A549 (cell line): ENCODE data around the gene NTN1. TPM values are rescaled to one million over a fixed set of nuclear protein-coding genes. Genes with fewer than 3 reads are reported as not detected.

ENCODE experiments used
- ATAC-seq, 2 experiments: fragments of 200-7000 bp in 1 of 2; fragments of >200 bp in 1 of 2; cut with Nextera tagmentation in 1 of 2; cut with Tn5 transposase in 1 of 2; 3 replicates each; pipeline versions ENCODE4 v1.8.0 to v1.9.1; 2018 to 2020; ENCODE audit warnings: mild to moderate bottlenecking in 1 of 2, moderate library complexity in 1 of 2
- CTCF ChIA-PET: fragments of 300-600 bp; sonication (Branson Sonifier 250); formaldehyde crosslinking; extraction: SDS; loops from one replicate; lab custom pipeline; 2021; ENCODE audit warnings: antibody characterized with exemption, inconsistent platforms; lab: Yijun Ruan, JAX
- POLR2A ChIA-PET: fragments of 350-600 bp; formaldehyde crosslinking; extraction: SDS; loops from one replicate; lab custom pipeline; 2021; ENCODE audit warnings: antibody characterized with exemption, inconsistent platforms; lab: Yijun Ruan, JAX
- DNase-seq, 2 experiments: peaks; one replicate each; pipeline versions ENCODE4 v3.0.0 to v3.0.0-alpha.2; 2011 to 2016; ENCODE audit warnings: low read depth in 1 of 2, low spot score in 1 of 2
- FAIRE-seq: peaks from 2 replicates; lab custom pipeline; 2011; peaks lifted over from hg19 to GRCh38; lab: Jason Lieb, UNC
- H3K27ac ChIP-seq, 2 experiments: fragments of >200 bp; sonication (Bioruptor Twin); formaldehyde crosslinking; 3 replicates each; pipeline ENCODE4 v1.5.1; 2016 to 2017
- H3K4me1 ChIP-seq: fragments of >200 bp; sonication (Bioruptor Twin); formaldehyde crosslinking; 3 replicates; pipeline ENCODE4 v1.6.1; 2016
- H3K4me2 ChIP-seq: fragments of >200 bp; sonication (Bioruptor Twin); formaldehyde crosslinking; 3 replicates; pipeline ENCODE4 v1.6.1; 2016
- H3K4me3 ChIP-seq: fragments of >200 bp; sonication (Bioruptor Twin); formaldehyde crosslinking; 3 replicates; pipeline ENCODE4 v1.5.1; 2016
- H3K9me3 ChIP-seq: fragments of >200 bp; sonication (Bioruptor Twin); formaldehyde crosslinking; 3 replicates; pipeline ENCODE4 v1.6.1; 2016
- BHLHE40 ChIP-seq: IDR thresholded peaks from 2 replicates; pipeline ENCODE4 v1.6.1; 2012; ENCODE audit warnings: low read depth, low read length, inconsistent platforms
- EHMT2 ChIP-seq: fragments of 200-600 bp; sonication (generic); IDR thresholded peaks from 2 replicates; pipeline ENCODE4 v1.6.1; 2016; ENCODE audit warnings: antibody characterized with exemption, low read depth, mild to moderate bottlenecking, moderate library complexity
- FOSB ChIP-seq: fragments of 250-450 bp; sonication (Bioruptor Pico); IDR thresholded peaks from 2 replicates; pipeline ENCODE4 v1.5.0; 2020; ENCODE audit warnings: mild to moderate bottlenecking, moderate library complexity
- FOSL2 ChIP-seq, 2 experiments: fragments of 450-650 bp in 1 of 2; fragments of >200 bp in 1 of 2; sonication (Bioruptor Twin) in 1 of 2; formaldehyde crosslinking; IDR thresholded peaks; 2 replicates each; pipeline versions ENCODE4 v1.5.0 to v1.6.1; 2016 to 2020; ENCODE audit warnings: mild to moderate bottlenecking in 1 of 2, moderate library complexity in 1 of 2
- HDAC2 ChIP-seq: fragments of 200-600 bp; sonication (generic); IDR thresholded peaks from 2 replicates; pipeline ENCODE4 v1.6.1; 2016
- HOXA7 ChIP-seq: fragments of 250-450 bp; sonication (Bioruptor Pico); IDR thresholded peaks from 2 replicates; pipeline ENCODE4 v1.5.0; 2020; ENCODE audit warnings: mild to moderate bottlenecking, moderate library complexity
- KDM5A ChIP-seq: fragments of 200-600 bp; sonication (generic); IDR thresholded peaks from 2 replicates; pipeline ENCODE4 v1.6.1; 2016; ENCODE audit warnings: antibody characterized with exemption, mild to moderate bottlenecking
- MAFK ChIP-seq: fragments of 450-650 bp; IDR thresholded peaks from 2 replicates; pipeline ENCODE4 v1.6.1; 2014; ENCODE audit not compliant: partially characterized antibody
- MAX ChIP-seq: IDR thresholded peaks from 2 replicates; pipeline ENCODE4 v1.6.1; 2012
- MAZ ChIP-seq: fragments of 150-350 bp; IDR thresholded peaks from 2 replicates; pipeline ENCODE4 v1.6.1; 2014; ENCODE audit warnings: antibody characterized with exemption, low read depth, low read length, borderline replicate concordance
- MYC ChIP-seq: IDR thresholded peaks from 2 replicates; pipeline ENCODE4 v1.6.1; 2012; ENCODE audit warnings: mild to moderate bottlenecking, inconsistent platforms, low read length, improper control_type of control experiment, borderline replicate concordance
- NFE2L2 ChIP-seq: fragments of 150-350 bp; conservative IDR thresholded peaks from 2 replicates; pipeline ENCODE4 v1.6.1; 2014; ENCODE audit warnings: low read length
- NPAS2 ChIP-seq: fragments of 250-450 bp; sonication (Bioruptor Pico); IDR thresholded peaks from 2 replicates; pipeline ENCODE4 v1.8.0; 2022; ENCODE audit warnings: mild to moderate bottlenecking, moderate library complexity, borderline replicate concordance
- PHF8 ChIP-seq: fragments of 200-600 bp; sonication (generic); IDR thresholded peaks from 2 replicates; pipeline ENCODE4 v1.6.1; 2016; ENCODE audit warnings: low read depth, mild to moderate bottlenecking, antibody characterized with exemption, moderate library complexity, borderline replicate concordance
- RAD21 ChIP-seq, 2 experiments: fragments of >200 bp in 1 of 2; sonication (Bioruptor Twin) in 1 of 2; formaldehyde crosslinking in 1 of 2; IDR thresholded peaks in 1 of 2; conservative IDR thresholded peaks in 1 of 2; 2 replicates in 1 of 2; 3 replicates in 1 of 2; pipeline ENCODE4 v1.6.1; 2012 to 2018; ENCODE audit warnings: inconsistent platforms in 1 of 2
- RNF2 ChIP-seq: fragments of 200-600 bp; sonication (generic); IDR thresholded peaks from 2 replicates; pipeline ENCODE4 v1.6.1; 2016; ENCODE audit warnings: low read depth, mild to moderate bottlenecking, antibody characterized with exemption, moderate library complexity, borderline replicate concordance
- SMC3 ChIP-seq: fragments of >200 bp; sonication (Bioruptor Twin); formaldehyde crosslinking; IDR thresholded peaks from 3 replicates; pipeline ENCODE4 v1.6.1; 2018; ENCODE audit warnings: inconsistent platforms
- TFCP2L1 ChIP-seq: fragments of 250-450 bp; sonication (Bioruptor Pico); IDR thresholded peaks from 2 replicates; pipeline ENCODE4 v1.5.0; 2021; ENCODE audit warnings: mild to moderate bottlenecking
- TP53 ChIP-seq: fragments of 250-450 bp; sonication (Bioruptor Pico); IDR thresholded peaks from 2 replicates; pipeline ENCODE4 v1.5.0; 2021; ENCODE audit warnings: mild to moderate bottlenecking, moderate library complexity
- ZSCAN20 ChIP-seq: fragments of 250-450 bp; sonication (Bioruptor Pico); IDR thresholded peaks from 2 replicates; pipeline ENCODE4 v1.8.0; 2022; ENCODE audit warnings: mild to moderate bottlenecking, moderate library complexity
- WGBS: methylation state at CpG from one replicate; pipeline ENCODE4 v1.1.6; 2017; ENCODE audit errors: missing lambda C conversion rate; 5-methylcytosine and 5-hydroxymethylcytosine counted together
- polyA plus RNA-seq, 4 experiments: library from polyadenylated mRNA; depleted of rRNA in 3 of 4; stranded (reverse); fragments of >200 nt; fragmentation: RNase III in 1 of 4; extraction: RNeasy Plus Mini Kit Qiagen cat#74134 plus additional on column Dnase treatment in 1 of 4; gene quantifications; 2 replicates in 3 of 4; 3 replicates in 1 of 4; pipeline ENCODE4 v1.2.3, GENCODE V29; 2011 to 2017
- TF ChIP-seq, protein P1 (sequence below): fragments of 450-650 bp; IDR thresholded peaks from 2 replicates; pipeline ENCODE4 v1.6.1; 2014; ENCODE audit warnings: antibody characterized with exemption
- TF ChIP-seq, protein P2 (sequence below): IDR thresholded peaks from 2 replicates; pipeline ENCODE4 v1.6.1; 2012; ENCODE audit warnings: low read depth, borderline replicate concordance

The NTN1 gene
- polyA plus RNA-seq, 2 of the 4 experiments (the other 2 are of a cell fraction), result 0.12 to 0.13 TPM

GRCh38 chr17:9219631-9220397, 198.5 kb downstream of the NTN1 start:
- no peak for TF ChIP-seq RAD21 (conservative IDR thresholded peaks at IDR 0.05 in 1 of 2, IDR thresholded peaks at IDR 0.05 in 1 of 2)
- no peak for TF ChIP-seq FOSB (CRISPR knock-in tag)
- peaks cover 17% of the 10 kb centered on the region for H3K9me3 ChIP-seq
- no peak overlapping the region for H3K4me3 ChIP-seq
- 72% methylated on average over 12 of the region's 13 CpGs for WGBS
- ChIA-PET POLR2A (no interaction called here), CTCF (interaction anchor here (0.6 kb wide), 1 partner anchor 207 kb away, joined by 3 read pairs; no protein-coding TSS in a partner anchor)
- no peak overlapping the region for H3K27ac ChIP-seq
- H3K4me2 ChIP-seq, result no peak overlapping the region
- DNase-seq (no peak), FAIRE-seq (no peak), ATAC-seq (no peak)
- H3K4me1 ChIP-seq, result peaks cover 11% of the 10 kb centered on the region; the same call in 2 of the 3 replicates

DNA sequence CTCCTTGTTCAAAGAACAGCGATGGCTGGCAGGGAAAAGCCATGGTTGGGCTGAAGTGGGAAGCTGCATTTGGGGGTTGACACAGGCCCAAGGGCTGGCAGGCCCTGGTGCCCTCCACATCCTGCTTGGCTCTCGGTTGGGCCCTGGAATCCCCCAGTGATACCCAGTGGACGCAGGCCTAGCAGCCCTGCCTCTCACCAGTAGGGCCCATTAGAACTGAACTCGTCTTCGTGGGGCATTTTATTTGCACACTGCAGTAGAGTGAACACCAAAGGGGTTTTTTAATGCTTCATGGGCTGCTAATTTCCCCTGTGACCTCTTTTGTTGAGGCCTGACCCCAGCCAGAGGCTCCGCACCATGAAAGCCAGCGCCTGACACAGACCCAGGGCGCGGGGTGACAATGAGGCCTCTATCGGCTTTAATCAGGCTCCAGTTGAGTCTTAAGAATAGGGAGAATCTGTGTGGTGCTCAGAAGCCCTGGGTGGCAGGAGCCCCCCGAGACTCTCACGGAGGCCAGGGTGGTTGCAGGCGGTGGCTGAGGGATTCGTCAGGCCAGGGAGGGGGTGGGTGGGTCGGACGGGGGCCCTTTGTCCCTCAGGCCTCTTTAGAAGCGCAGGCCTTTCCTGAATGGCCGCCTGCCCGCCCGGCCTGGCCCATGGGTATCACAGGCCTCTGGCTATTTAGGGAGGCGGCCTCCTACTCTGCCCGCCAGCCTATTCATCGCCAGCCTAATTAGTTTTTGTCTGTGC, 199.3 kb downstream of the NTN1 start:
- Histone ChIP-seq H3K27ac (no peak overlapping the region), H3K9me3 (peaks cover 11% of the 10 kb centered on the region), H3K4me2 (no peak overlapping the region), H3K4me1 (peaks cover 11% of the 10 kb centered on the region; the same call in 2 of the 3 replicates), H3K4me3 (no peak overlapping the region)
- FAIRE-seq, result no peak
- DNase-seq, result no peak
- TF ChIP-seq MAFK (no peak), HOXA7 (CRISPR knock-in tag) (no peak), HDAC2 (no peak), SMC3 (no peak), MYC (no peak), TP53 (CRISPR knock-in tag) (no peak), RAD21 (conservative IDR thresholded peaks at IDR 0.05 in 1 of 2, IDR thresholded peaks at IDR 0.05 in 1 of 2) (no peak), ZSCAN20 (no peak), FOSL2 (IDR thresholded peaks at IDR 0.05) (no peak), FOSL2 (CRISPR knock-in tag; IDR thresholded peaks at IDR 0.05) (no peak), MAZ (no peak), NFE2L2 (no peak), EHMT2 (no peak), RNF2 (no peak)
- TF ChIP-seq, protein P1, sequence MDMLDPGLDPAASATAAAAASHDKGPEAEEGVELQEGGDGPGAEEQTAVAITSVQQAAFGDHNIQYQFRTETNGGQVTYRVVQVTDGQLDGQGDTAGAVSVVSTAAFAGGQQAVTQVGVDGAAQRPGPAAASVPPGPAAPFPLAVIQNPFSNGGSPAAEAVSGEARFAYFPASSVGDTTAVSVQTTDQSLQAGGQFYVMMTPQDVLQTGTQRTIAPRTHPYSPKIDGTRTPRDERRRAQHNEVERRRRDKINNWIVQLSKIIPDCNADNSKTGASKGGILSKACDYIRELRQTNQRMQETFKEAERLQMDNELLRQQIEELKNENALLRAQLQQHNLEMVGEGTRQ, result no peak
- no peak for ATAC-seq
- ChIA-PET POLR2A (interaction anchor here (0.6 kb wide), 1 partner anchor 38 kb away, joined by 3 read pairs; no protein-coding TSS in a partner anchor), CTCF (interaction anchor here (0.6 kb wide), 1 partner anchor 206 kb away, joined by 3 read pairs; no protein-coding TSS in a partner anchor)
- 87% methylated on average over 17 of the region's 23 CpGs for WGBS

DNA sequence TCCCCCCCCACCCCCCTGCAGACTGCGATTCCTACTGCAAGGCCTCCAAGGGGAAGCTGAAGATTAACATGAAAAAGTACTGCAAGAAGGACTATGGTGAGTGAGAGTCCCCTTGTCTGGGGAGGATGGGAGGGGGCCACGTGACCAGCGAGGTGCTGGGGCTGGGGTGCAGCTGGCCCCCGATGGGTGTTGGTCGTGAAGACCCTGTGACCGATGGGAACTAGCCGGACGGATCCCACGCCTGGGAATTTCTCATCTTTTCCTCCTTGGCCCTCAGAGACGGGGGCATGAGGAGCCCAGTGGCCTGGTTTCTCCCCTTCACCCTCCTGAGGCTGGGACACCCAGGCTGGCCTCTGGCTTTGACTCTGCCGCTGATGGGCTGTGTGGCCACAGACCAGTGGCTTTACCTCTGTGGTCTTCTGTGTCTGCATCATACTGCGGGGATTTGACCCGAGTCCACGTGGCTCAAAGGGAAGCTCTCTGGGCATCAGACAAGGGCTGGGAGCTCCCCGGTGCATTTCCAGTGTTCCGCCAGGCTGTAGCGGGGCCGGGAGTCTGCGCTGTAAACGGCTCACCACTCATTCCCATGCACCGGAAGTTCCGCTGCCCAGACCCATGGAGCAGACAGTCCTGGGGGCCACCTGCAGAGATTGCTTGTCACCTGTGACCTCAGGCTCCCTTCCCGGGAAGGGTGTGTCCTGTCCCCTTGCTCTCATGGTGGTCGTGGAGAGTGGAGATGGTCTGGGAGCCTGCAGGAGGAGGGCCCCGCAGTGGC, 200.0 kb downstream of the NTN1 start:
- FAIRE-seq, result no peak
- 74% methylated on average over 24 of the region's 25 CpGs for WGBS
- ATAC-seq, result no peak

More for the DNA sequence above, 200.0 kb downstream of the NTN1 start:
- no peak overlapping the region for H3K27ac ChIP-seq
- no peak overlapping the region for H3K4me2 ChIP-seq
- ChIA-PET POLR2A (interaction anchor here (0.6 kb wide), 1 partner anchor 37 kb away, joined by 3 read pairs; no protein-coding TSS in a partner anchor), CTCF (no interaction called here)
- peaks cover 11% of the 10 kb centered on the region; the same call in 2 of the 3 replicates for H3K4me1 ChIP-seq
- no peak overlapping the region for H3K4me3 ChIP-seq
- no peak for DNase-seq
- no peak for TF ChIP-seq PHF8
- TF ChIP-seq EHMT2, result no peak
- no peak for TF ChIP-seq NPAS2 (CRISPR knock-in tag)
- no peak for TF ChIP-seq NFE2L2
- no peak for TF ChIP-seq MAX
- TF ChIP-seq KDM5A, result no peak
- TF ChIP-seq, protein P2, sequence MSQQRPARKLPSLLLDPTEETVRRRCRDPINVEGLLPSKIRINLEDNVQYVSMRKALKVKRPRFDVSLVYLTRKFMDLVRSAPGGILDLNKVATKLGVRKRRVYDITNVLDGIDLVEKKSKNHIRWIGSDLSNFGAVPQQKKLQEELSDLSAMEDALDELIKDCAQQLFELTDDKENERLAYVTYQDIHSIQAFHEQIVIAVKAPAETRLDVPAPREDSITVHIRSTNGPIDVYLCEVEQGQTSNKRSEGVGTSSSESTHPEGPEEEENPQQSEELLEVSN, result no peak
- TF ChIP-seq ZSCAN20, result no peak
- no peak for TF ChIP-seq TFCP2L1 (CRISPR knock-in tag)
- TF ChIP-seq, protein P1, result no peak
- TF ChIP-seq BHLHE40, result no peak
- TF ChIP-seq, all 56 proteins: peak for 0
- peaks cover 3% of the 10 kb centered on the region for H3K9me3 ChIP-seq
